Measurements from ENCODE around the gene BRME1. TPM values are rescaled to one million over a fixed set of nuclear protein-coding genes. Genes with fewer than 3 reads are reported as not detected.

The BRME1 gene
- total RNA-seq, 1 donor from 2014 or later: 2.0 TPM

DNA sequence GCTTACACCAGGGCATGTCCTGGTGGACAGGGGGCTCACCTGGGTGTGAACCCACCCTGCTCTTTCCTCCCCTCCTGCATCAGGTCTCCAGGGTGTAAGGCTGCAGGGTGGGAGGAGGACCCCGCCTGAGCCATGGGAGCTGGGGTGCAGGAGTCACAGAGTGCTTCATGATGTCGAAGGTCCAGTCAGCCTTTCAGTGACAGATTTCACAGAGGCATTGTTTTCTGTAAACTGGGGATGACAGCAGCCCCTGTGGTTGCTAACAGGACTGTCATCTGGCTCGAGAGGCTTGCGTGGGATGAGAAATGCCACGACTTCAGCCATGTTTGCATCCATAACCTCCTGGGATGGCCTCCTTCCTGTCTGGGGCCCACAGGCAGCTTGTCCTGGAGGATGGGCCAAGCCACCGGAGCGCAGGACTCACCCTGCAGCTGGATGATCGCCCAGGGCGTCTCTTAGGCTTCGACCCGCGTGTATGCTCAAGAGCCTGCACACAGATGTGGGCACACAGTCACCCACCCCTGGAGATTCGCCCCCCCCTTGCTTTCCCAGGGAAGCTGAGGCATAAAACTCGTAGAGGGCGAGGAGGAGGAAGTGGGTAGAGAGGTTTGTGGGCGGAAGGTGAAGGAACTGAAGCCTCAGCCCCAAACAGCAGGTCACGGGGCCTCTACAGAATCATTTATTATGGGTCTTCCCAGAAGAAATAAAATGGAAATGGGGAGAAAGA, 24.1 kb downstream of the BRME1 start:
- Histone ChIP-seq H3K4me1 (peaks cover 25% of the 10 kb centered on the region), H3K27ac (peak overlapping the region; percentile 46), H3K27me3 (ENCODE audit: low read depth) (no peaks in the 10 kb centered on the region), H3K9me3 (no peaks in the 10 kb centered on the region), H3K4me3 (no peak overlapping the region), H3K36me3 (no peaks in the 10 kb centered on the region)
- no peak for TF ChIP-seq CTCF (IDR thresholded peaks at IDR 0.05)
- ATAC-seq: no peak
- DNase-seq: peak; percentile 65
- intact Hi-C loops (cut with DNase I): no loop called here

- TF ChIP-seq CTCF (IDR thresholded peaks at IDR 0.05): no peak
- H3K9me3 ChIP-seq: no peaks in the 10 kb centered on the region
- H3K27me3 ChIP-seq (ENCODE audit: low read depth): no peaks in the 10 kb centered on the region
- H3K27ac ChIP-seq: peak overlapping the region; percentile 46
- no peak for DNase-seq
- H3K4me1 ChIP-seq: peaks cover 25% of the 10 kb centered on the region
- intact Hi-C loops (cut with DNase I): no loop called here
- H3K36me3 ChIP-seq: no peaks in the 10 kb centered on the region
- no peak overlapping the region for H3K4me3 ChIP-seq
- ATAC-seq: no peak
These were observed 24.6 kb downstream of the BRME1 start for GRCh38 chr19:13881251-13881691.

GRCh38 chr19:13880059-13881043, 25.6 kb downstream of the BRME1 start:
- H3K36me3 ChIP-seq: no peaks in the 10 kb centered on the region
- H3K4me1 ChIP-seq: peaks cover 25% of the 10 kb centered on the region
- TF ChIP-seq CTCF (IDR thresholded peaks at IDR 0.05): peak; percentile 99
- peak overlapping the region; percentile 27 for H3K4me3 ChIP-seq
- intact Hi-C loops (cut with DNase I): no loop called here
- H3K27me3 ChIP-seq (ENCODE audit: low read depth): no peaks in the 10 kb centered on the region
- peak; percentile 99 for DNase-seq
- H3K27ac ChIP-seq: peak overlapping the region; percentile 66
- peak; percentile 97 to 98 for ATAC-seq
- H3K9me3 ChIP-seq: no peaks in the 10 kb centered on the region

GRCh38 chr19:13877303-13877702, 28.6 kb downstream of the BRME1 start:
- intact Hi-C loops (cut with DNase I): no loop called here
- DNase-seq: no peak

More at GRCh38 chr19:13877303-13877702, 28.6 kb downstream of the BRME1 start:
- no peak for TF ChIP-seq CTCF (IDR thresholded peaks at IDR 0.05)
- no peak for ATAC-seq
- Histone ChIP-seq H3K36me3 (no peaks in the 10 kb centered on the region), H3K4me3 (no peak overlapping the region), H3K27ac (no peak overlapping the region), H3K27me3 (ENCODE audit: low read depth) (no peaks in the 10 kb centered on the region), H3K9me3 (no peaks in the 10 kb centered on the region), H3K4me1 (peaks cover 25% of the 10 kb centered on the region)
